Measurements from ENCODE around the gene OBSCN.

OBSCN gene

GRCh38 chr1:228368801-228369607 lies 161.2 kb downstream of the OBSCN start:
- DNase-seq (ENCODE audit: low read depth in 2 of 2): no peak

- DNase-seq (ENCODE audit: low read depth in 2 of 2): no peak
These were observed 162.0 kb downstream of the OBSCN start for GRCh38 chr1:228369608-228370438.

GRCh38 chr1:228370439-228370940 lies 162.6 kb downstream of the OBSCN start:
- no peak for DNase-seq (ENCODE audit: low read depth in 2 of 2)

GRCh38 chr1:228370941-228371740 lies 163.3 kb downstream of the OBSCN start:
- no peak for DNase-seq (ENCODE audit: low read depth in 2 of 2)

- DNase-seq (ENCODE audit: low read depth in 2 of 2): no peak
These were observed 163.9 kb downstream of the OBSCN start for GRCh38 chr1:228371741-228372182.

GRCh38 chr1:228372183-228373003 lies 164.5 kb downstream of the OBSCN start:
- no peak for DNase-seq (ENCODE audit: low read depth in 2 of 2)

- DNase-seq (ENCODE audit: low read depth in 2 of 2): no peak
These were observed 165.3 kb downstream of the OBSCN start for GRCh38 chr1:228373004-228373680.

- no peak for DNase-seq (ENCODE audit: low read depth in 2 of 2)
These were observed 166.1 kb downstream of the OBSCN start for GRCh38 chr1:228373681-228374571.

GRCh38 chr1:228374711-228375577 lies 167.1 kb downstream of the OBSCN start:
- DNase-seq (ENCODE audit: low read depth in 2 of 2): no peak

GRCh38 chr1:228375578-228376261 lies 167.9 kb downstream of the OBSCN start:
- no peak for DNase-seq (ENCODE audit: low read depth in 2 of 2)

- DNase-seq (ENCODE audit: low read depth in 2 of 2): no peak
These were observed 168.4 kb downstream of the OBSCN start for GRCh38 chr1:228376262-228376628.

- no peak for DNase-seq (ENCODE audit: low read depth in 2 of 2)
These were observed 169.1 kb downstream of the OBSCN start for GRCh38 chr1:228376651-228377631.

GRCh38 chr1:228377664-228378089 lies 169.8 kb downstream of the OBSCN start:
- no peak for DNase-seq (ENCODE audit: low read depth in 2 of 2)

- DNase-seq (ENCODE audit: low read depth in 2 of 2): no peak
These were observed 170.4 kb downstream of the OBSCN start for GRCh38 chr1:228378090-228378872.

- no peak for DNase-seq (ENCODE audit: low read depth in 2 of 2)
These were observed 171.1 kb downstream of the OBSCN start for GRCh38 chr1:228378873-228379460.

All from stimulated activated CD8-positive, alpha-beta memory T cell treated with anti-CD3 and anti-CD28 coated beads, Interleukin-15, amount 100 ng/mL, for 4 hours (primary cell).